Lower lobe of right lung (tissue), 2 donors: Measurements from ENCODE around the gene DLL4. TPM values are rescaled to one million over a fixed set of nuclear protein-coding genes. Genes with fewer than 3 reads are reported as not detected.

Experiments
- ATAC-seq, 2 donors: fragments of 200-7000 bp; cut with Tn5 transposase; one replicate each; pipeline ENCODE4 v1.9.1; 2020 to 2022; ENCODE audit warnings: mild to moderate bottlenecking in 2 of 2, moderate library complexity in 2 of 2
- DNase-seq: peaks from one replicate; pipeline ENCODE4 v3.0.0-alpha.2; 2020
- H3K27ac ChIP-seq: fragments of 200-600 bp; one replicate; pipeline ENCODE4 v1.8.0; 2022
- H3K27me3 ChIP-seq: fragments of 200-600 bp; one replicate; pipeline ENCODE4 v1.8.0; 2022; ENCODE audit warnings: low read depth
- H3K36me3 ChIP-seq: fragments of 200-600 bp; one replicate; pipeline ENCODE4 v1.8.0; 2022; ENCODE audit warnings: mild to moderate bottlenecking
- H3K4me1 ChIP-seq: fragments of 200-600 bp; one replicate; pipeline ENCODE4 v1.8.0; 2022
- H3K4me3 ChIP-seq: fragments of 200-600 bp; one replicate; pipeline ENCODE4 v1.8.0; 2022; ENCODE audit warnings: mild to moderate bottlenecking
- H3K9me3 ChIP-seq: fragments of 200-600 bp; one replicate; pipeline ENCODE4 v1.8.0; 2022
- CTCF ChIP-seq: fragments of 200-600 bp; IDR thresholded peaks from one replicate; pipeline ENCODE4 v1.8.0; 2022; ENCODE audit warnings: antibody characterized with exemption, mild to moderate bottlenecking
- intact Hi-C: fragments of 100-400 bp; cut with DNase I; formaldehyde crosslinking; loops from one replicate; pipeline ENCODE4 v1.11.0; 2022
- total RNA-seq: library from RNA; stranded (reverse); fragmentation: NEBNext Ultra II Directional; extraction: Animal tissue kit (Norgen Biotek cat#: 25700); gene quantifications from one replicate; pipeline ENCODE4 v1.2.1, GENCODE V29; 2021
- donor health status: DM: no; HTN: yes; CAD: no; lungs with severe emphysema.

DLL4 gene
- total RNA-seq, 1 donor from 2014 or later, result 21.3 TPM

GRCh38 chr15:40964634-40965033 lies 35.5 kb downstream of the DLL4 start:
- Histone ChIP-seq H3K4me1 (peaks cover 20% of the 10 kb centered on the region), H3K27me3 (no peaks in the 10 kb centered on the region), H3K36me3 (no peaks in the 10 kb centered on the region), H3K4me3 (no peak overlapping the region), H3K27ac (no peak overlapping the region), H3K9me3 (no peaks in the 10 kb centered on the region)
- ATAC-seq (no peak), DNase-seq (no peak)
- intact Hi-C loops, result no loop called here
- TF ChIP-seq CTCF, result no peak

GRCh38 chr15:40968290-40969085 lies 39.3 kb downstream of the DLL4 start:
- ATAC-seq, result no peak
- no peak for TF ChIP-seq CTCF
- DNase-seq, result no peak
- H3K27ac ChIP-seq, result no peak overlapping the region
- peaks cover 9% of the 10 kb centered on the region for H3K4me1 ChIP-seq
- H3K4me3 ChIP-seq, result no peak overlapping the region
- no peaks in the 10 kb centered on the region for H3K36me3 ChIP-seq
- no peaks in the 10 kb centered on the region for H3K9me3 ChIP-seq
- no peaks in the 10 kb centered on the region for H3K27me3 ChIP-seq
- intact Hi-C loops, result no loop called here

- ATAC-seq (no peak), DNase-seq (no peak)
- peaks cover 9% of the 10 kb centered on the region for H3K4me1 ChIP-seq
- no peak overlapping the region for H3K27ac ChIP-seq
- intact Hi-C loops, result no loop called here
- no peaks in the 10 kb centered on the region for H3K36me3 ChIP-seq
- TF ChIP-seq CTCF, result no peak
- H3K4me3 ChIP-seq, result no peak overlapping the region
- H3K9me3 ChIP-seq, result no peaks in the 10 kb centered on the region
- no peaks in the 10 kb centered on the region for H3K27me3 ChIP-seq
Observed at GRCh38 chr15:40969363-40969762, 40.2 kb downstream of the DLL4 start.

- H3K4me1 ChIP-seq, result no peaks in the 10 kb centered on the region
- ATAC-seq, result no peak
- no peaks in the 10 kb centered on the region for H3K27me3 ChIP-seq
- no peaks in the 10 kb centered on the region for H3K9me3 ChIP-seq
- no peak overlapping the region for H3K27ac ChIP-seq
- no peak for TF ChIP-seq CTCF
- no peak overlapping the region for H3K4me3 ChIP-seq
- intact Hi-C loops, result no loop called here
- H3K36me3 ChIP-seq, result peaks cover 45% of the 10 kb centered on the region
- DNase-seq, result no peak
Observed at GRCh38 chr15:40974879-40975278, 45.7 kb downstream of the DLL4 start.

- Histone ChIP-seq H3K27me3 (no peaks in the 10 kb centered on the region), H3K4me3 (no peak overlapping the region), H3K27ac (no peak overlapping the region), H3K4me1 (no peaks in the 10 kb centered on the region), H3K9me3 (no peaks in the 10 kb centered on the region), H3K36me3 (peaks cover 64% of the 10 kb centered on the region)
- TF ChIP-seq CTCF, result no peak
- DNase-seq (no peak), ATAC-seq (no peak)
- intact Hi-C loops, result no loop called here
Observed at GRCh38 chr15:40976819-40977218, 47.7 kb downstream of the DLL4 start.
